Superior temporal gyrus (tissue), 1 donor: ENCODE measurements around the gene TRIM58.

Experiments
- DNase-seq: peaks from one replicate; pipeline ENCODE4 v3.0.0-alpha.2; 2016; ENCODE audit errors: extremely low spot score

TRIM58 gene

DNA sequence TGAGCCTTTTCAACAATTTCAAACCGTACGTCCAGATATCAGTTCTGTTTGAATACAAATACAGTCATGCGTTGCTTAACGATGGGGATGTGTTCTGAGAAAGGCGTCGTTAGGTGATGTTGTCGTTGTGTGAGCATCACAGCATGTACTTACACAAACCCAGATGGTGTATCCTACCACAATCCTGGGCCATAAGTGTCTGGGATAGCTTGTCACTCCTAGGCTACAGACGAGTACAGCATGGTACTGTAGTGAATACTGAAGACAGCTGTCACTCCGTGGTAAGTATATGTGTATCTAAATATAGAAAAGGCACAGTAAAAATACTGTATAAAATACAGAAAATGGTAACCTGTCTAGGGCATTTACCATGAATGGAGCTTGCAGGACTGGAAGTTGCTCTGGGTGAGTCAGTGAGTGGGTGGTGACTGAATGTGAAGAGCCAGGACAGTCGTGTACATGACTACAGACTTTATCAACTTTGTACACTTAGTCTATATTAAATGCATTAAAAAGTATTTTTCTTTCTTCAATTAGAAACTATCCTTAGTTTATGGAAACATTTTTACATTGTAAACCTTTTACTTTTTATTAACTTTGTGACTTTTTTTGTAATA, 27.9 kb downstream of the TRIM58 start:
- no peak for DNase-seq

DNA sequence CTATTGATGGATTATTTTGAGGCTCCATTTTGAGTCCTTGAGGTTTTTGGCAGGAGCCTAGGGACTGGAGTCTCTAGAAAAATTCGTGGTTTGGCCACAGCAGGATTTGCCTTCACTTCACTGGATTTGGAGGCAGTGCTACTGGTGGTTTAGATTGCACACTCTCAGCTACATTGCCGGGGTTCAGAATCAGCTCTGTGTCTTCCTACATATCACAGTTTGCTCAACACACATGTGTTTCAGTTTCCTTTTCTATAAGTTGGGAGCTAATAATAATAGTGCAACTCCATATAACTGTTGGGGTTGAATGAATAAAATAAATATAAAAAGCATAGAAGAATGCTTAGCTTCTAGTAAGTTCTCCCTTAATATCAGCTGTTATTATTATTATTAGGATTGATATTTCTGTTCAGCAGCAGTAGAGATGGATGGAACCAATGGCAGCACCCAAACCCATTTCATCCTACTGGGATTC, 38.2 kb downstream of the TRIM58 start, which contains the start of gene OR2W3:
Gene OR2W3, plus strand, starts transcription at position 425 of the 475 bp plus-strand sequence. Its CDS starts 0 bp downstream, at position 425.
- no peak for DNase-seq

DNA sequence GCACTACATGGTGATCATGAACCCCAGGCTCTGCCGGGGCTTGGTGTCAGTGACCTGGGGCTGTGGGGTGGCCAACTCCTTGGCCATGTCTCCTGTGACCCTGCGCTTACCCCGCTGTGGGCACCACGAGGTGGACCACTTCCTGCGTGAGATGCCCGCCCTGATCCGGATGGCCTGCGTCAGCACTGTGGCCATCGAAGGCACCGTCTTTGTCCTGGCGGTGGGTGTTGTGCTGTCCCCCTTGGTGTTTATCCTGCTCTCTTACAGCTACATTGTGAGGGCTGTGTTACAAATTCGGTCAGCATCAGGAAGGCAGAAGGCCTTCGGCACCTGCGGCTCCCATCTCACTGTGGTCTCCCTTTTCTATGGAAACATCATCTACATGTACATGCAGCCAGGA, 39.0 kb downstream of the TRIM58 start:
- DNase-seq, result no peak

DNA sequence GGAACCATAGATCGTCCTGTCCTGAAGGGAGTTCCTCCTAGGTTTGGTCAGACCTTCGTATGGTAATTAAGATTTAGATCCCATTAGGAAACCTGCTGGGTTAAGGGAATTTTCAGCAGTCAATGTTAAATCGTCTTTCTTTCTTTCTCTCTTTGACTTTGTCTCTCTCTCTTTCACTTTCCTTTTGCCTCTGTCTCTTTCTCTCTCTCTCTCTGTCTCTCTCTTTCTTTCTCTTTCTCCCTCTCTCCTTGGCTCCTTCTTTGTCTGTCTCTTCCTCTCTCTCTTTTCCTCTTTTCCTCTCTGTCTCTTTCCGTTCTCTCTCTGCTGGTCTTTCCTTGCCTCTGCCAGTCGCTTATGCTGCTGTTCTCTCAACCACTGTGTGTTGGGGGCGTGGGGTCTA, 47.1 kb downstream of the TRIM58 start:
- no peak for DNase-seq

DNA sequence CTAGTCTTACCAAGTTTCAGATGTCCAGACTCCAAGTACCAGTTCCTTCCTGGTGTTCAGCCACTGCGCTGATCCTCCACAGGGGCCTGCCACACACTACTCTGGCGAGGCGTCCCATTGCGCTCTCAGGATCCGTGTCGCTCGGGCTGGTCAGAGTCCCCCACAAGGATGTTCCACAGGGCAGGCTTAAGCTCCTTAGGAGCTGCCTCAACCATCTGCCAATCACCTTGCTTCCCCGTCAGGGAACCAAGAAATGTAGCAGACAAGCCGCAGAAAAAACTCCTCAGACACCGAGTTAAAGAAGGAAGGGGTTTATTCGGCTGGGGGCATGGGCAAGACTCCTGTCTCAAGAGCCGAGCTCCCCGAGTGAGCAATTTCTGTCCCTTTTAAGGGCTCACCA, 48.2 kb downstream of the TRIM58 start:
- no peak for DNase-seq

DNA sequence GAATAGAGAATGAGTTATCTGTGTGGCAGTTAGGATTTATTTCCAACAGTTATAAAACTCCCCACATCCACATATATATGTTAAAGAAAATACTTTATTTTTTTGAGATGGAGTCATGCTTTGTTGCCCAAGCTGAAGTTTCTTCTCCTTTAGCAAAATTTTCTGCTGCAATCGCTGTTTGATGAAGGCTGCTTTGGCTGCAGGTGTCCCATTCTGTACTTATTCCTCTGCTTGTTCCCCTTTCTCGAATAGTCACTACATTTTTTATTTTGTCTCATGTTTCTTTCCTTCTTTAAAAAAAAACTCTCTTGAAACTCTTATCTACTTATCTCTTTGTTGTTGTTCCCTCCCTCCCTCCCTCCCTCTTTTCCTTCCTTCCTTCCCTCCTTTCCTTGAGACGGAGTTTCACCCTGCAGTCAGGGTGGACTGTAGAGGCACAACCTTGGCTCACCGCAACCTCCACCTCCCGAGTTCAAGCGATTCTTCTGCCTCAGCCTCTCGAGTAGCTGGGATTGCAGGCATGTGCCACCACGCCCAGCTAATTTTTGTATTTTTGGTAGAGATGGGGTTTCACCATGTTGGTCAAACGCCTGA, 49.0 kb downstream of the TRIM58 start:
- no peak for DNase-seq

DNA sequence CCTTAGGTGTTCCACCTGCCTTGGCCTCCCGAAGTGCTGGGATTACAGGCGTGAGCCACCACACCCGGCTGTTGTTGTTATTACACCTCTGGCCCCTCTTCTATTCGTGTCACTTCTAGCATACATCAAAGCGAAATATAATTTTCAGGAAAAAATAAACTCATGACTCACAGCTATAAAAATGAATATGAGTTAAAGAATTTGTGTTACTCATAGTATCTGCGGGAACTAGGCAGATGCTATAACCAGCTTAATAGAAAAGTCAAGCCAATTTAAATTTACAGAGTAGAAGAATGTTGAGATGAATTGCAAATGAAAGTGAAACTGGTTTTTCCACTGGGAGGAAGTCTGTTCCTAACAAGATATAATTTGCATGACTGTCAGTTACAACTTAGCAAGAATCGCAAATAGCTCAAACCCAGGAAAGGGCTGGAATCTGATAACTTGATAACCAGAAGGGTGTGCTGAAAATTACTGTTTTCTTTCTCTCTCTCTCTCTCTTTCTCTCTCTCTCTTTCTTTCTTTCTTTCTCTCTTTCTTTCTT, 49.6 kb downstream of the TRIM58 start:
- DNase-seq, result no peak

DNA sequence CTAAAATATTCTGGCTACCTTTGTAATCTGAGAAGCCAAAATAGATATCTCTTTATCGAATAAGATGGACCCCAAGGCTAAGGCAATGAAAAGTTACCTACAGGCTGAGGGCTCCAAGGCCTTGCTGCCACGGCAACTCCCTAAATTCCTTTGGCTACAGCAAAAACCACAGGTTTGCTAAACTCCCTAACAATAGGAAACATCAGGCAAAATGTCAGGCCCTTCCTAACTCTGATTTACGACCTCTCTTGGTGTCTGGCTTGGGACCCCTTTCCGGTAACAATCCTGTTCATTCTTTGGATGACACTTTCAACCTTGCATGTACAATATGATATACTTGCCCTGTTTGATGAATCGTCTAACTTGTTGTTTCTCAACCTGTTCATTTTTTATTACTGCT, 51.8 kb downstream of the TRIM58 start:
- DNase-seq, result no peak

DNA sequence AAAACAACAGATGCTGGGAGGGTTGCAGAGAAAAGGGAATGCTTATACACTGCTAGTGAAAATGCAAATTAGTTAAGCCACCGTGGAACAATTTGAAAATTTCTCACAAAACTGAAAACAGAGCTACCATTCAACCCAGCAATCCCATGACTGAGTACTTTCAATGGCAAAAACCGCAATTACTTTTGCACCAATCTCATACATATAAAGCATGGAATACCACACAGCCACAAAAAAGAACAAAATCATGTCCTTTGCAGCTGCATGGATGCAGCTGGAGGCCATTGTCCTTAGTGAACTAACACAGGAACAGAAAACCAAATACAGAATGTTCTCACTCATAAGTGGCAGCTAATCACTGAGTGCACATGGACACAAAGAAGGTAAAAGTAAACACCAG, 56.8 kb downstream of the TRIM58 start:
- no peak for DNase-seq

DNA sequence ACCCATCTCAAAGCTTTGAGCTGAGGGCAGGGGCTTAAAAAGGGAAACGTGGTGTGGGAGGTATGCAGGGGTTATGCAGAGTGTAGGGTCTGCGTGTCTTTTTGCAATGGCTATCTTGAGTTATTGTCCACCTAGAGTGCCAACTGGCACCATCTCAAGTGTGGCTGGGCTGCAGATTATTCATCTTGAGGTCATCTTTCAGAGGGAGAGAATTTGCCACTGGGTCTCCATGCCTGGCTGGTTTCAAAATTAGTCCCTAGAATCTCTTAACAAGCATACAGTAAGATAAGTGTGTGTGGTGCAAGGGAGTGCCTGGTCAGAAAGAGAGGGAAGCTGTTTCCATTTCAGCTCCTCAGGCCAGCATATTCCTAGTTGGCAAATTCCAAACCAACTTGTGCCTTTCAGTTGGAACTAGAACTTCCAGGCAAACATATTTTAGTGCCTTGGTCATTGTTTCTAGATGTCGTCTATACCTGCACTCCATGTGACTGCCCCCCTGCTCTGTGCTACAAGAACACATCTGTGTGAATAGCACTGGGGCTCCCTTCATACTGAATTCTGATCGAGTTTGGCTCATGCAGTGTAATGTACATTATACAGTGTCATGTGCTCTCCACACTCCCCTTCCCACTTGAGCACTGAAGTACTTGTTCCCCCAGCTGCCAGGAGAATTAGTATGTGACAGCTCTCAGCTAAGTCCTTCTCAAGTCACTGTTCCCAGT, 58.1 kb downstream of the TRIM58 start:
- no peak for DNase-seq

DNA sequence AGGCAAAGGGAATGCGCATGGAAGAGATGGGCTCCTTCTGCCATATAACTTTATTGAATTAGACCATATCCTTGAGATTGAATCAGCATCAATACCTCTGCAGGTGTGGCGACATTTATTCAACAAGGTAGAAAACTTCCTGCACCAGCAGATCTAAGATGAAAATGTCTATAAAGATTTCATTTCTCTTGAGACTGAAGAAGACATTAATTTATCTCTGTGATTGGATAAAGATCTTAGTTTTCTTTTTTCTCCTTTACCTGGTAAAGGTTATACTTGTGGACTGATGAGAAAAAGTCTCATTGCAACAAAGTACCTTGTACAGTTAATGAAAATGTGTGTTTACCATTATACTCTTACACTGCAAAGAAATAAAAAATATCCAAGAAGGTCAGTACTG, 63.0 kb downstream of the TRIM58 start, which contains the start of gene OR2T8:
Gene OR2T8, plus strand, starts transcription at position 301 of the 400 bp plus-strand sequence. CDS start 766 bp downstream, outside the sequence.
- no peak for DNase-seq

DNA sequence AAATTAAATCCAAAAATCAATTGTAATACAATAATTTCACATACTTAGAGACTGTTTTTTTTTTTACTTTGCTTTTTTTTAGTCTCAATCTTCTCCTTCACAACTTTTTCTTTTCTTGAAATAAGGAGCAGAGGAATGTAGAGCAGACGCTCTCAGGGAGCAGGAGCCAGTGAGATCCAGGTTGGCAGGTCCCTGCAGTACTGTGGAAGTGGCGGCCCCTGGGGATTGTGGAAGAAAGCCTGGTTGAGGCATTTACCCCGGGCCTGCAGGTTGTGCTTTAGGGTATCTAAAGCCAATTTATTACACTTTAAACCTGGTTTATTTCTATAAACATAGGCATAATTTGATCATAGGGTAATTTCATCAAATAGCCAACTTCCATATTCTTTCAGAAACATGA, 67.0 kb downstream of the TRIM58 start:
- DNase-seq, result no peak

DNA sequence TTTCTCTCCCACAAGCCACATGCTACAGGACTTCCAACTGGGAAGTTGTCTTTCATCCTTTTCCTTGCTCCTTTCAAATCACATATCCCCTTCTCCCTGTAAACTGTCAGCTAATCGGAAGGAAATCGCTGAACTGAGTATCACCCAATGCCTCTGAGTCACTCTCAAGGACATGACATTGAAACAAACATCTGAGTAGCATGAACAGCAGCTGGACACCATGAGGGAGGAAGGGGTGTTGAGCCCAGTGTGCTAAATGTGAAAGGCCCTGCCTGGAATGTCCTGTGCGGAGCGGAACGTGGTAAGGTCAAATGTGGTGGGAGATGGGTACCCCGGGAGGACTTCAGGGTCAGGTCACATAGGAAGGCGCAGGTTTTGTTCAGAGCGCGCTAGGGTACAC, 67.9 kb downstream of the TRIM58 start, which contains the start of gene OR2AJ1:
Gene OR2AJ1, plus strand, starts transcription at position 22 of the 400 bp plus-strand sequence. CDS start 8,880 bp downstream, outside the sequence.
- DNase-seq, result no peak
